GM19035 (cell line): ENCODE results near the gene S100A11.
A peak's percentile ranks its signal among the peaks of the same experiment; 100 is the strongest.

ENCODE experiments used
- ATAC-seq: cut with Tn5 transposase; IDR thresholded peaks from one replicate; pipeline ENCODE4 v1.9.1; 2021; ENCODE audit not compliant: unreplicated experiment

The S100A11 gene

DNA sequence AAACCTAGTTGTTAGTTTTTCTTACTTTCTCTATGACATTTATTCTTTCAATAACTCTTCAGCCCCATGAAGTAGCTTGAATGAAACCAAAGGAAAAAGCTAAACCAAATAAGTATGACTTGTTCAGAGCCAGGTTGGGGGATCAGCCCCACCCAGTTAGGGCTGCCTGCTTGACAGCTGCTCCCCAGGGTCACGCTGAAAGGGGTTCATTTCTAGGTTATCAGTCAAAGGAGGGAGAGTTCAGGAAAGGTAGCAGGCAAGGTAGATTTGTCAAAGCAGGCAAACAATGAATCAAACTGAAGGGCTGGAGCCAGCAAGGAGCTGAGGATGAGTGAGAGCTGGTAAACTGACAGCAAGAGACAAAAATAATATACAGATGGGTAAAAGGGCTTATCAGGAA is 3.1 kb upstream of the S100A11 start:
- ATAC-seq, result no peak

GRCh38 chr1:152039461-152039860 is 2.7 kb upstream of the S100A11 start:
- no peak for ATAC-seq

DNA sequence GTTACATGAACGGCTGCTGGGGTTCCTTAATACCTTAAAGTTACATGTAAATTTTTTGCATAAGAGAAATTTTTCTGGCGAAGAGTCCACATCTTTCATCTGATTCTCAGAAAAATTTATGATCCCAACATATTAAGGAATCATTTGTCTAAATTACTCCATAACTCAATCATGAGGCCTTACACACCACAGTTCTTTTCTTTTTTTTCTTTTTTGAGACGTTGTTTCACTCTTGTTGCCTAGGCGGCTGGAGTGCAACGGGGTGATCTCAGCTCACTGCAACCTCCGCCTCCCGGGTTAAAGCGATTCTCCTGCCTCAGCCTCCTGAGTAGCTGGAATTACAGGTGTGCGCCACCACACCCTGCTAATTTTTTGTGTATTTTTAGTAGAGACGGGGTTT is 2.1 kb upstream of the S100A11 start:
- ATAC-seq, result no peak

GRCh38 chr1:152035539-152036266 is 1.1 kb downstream of the S100A11 start:
- no peak for ATAC-seq

DNA sequence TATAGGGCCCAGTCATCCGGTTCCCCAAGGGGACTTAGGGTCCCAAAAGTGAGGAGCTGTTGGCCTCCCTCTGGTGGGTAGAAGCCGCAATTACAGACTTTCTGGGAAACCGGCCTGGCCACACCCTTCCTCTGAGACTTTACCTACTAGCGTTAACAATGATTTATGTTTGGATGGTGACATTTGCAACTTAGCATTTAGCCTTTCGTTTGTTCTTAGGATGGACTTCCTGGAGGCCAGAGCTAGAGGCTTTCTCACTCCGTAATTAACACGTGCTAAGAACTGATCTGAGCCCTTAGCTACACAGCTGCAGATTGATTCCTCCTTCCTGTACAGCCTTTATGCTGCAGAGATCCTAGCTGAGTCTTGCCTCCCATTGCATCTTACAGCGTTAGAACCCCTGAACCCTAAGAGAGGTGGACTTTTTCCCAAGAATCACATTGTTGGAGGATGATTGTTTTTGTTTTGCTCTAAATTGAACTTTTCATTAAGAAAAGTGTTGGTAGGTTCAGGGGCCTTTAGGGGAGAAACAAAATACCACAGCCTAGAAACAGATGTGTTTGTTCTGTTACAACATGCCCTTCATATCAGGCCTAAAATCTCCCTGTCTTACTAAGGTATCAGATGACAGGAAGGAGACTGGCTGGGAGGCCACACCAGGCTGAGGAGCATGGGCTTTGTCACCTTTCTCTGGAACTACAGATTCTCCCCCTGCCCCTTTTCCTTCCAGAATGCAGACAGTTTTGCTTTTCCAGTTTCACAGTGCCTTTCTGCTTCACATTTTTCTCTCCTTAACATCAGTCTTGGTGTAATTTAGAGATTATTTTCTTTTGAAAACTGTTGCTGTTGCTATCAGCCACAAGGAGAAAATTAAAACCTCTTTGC is 1.9 kb downstream of the S100A11 start:
- peak; percentile 55 for ATAC-seq

DNA sequence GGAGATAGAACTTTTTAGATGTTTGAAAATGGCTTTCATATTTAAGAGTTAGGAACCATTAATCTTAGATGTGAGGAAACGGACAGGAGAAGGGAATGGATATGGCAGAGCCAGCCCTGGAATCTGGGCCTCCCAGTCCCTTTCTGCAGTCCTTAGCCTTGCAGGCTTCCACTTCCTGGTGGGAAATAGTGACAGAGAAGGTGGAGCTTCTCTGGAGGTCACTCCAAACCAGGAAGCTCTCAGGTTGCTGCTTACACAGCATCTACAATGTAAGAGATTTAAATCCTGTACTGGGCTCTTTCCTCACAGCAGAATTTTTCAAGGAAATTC is 2.5 kb downstream of the S100A11 start:
- ATAC-seq, result no peak

DNA sequence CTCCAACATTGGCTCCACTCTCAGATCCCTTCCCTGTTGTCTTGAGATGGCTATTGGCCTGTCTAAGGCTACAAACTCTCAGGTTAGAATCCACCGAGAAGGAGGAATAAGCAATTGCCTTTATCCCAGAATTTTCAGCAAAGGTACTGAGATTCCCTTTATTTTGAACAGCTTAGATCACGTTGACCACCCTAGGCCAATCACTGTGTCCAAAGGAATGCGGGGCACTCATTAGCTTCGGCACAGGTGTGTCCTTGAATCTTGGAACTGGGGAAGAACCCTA is 6.9 kb downstream of the S100A11 start:
- no peak for ATAC-seq

DNA sequence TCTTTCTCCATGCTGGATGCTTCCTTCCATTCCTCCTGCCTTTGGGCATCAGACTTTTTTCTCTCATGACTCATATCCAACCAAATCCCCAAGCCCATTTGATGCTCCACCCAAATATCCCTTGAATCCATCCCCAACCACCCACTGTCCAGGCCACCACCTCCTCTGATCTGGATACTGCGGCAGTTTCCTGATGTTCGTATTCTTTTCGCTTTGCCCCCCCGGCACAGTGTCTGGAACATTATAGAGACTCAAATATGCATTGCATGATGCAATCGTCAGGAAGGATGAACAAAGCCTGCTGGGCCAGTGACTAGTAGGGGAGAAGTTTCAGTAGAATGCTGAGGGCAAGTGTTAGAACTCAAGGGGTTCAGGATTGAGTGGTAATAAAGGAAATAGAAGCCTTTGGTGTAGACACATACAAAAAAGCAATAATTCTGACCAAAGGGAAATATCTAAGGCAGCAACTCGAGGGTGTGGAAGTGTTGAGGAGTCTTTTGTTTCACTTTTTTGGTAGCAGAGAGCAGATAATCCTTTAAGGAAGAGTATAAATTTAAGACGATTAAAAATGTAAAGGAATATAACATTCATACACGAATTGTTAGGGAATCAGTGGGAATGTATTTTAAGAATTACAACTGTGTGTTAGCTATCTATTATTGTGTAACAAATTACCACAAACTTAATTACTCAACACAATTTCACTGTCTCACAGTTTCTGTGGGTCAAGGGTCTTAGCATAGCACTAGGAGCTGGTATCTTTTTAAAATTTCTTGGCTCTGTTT is 7.5 kb downstream of the S100A11 start:
- ATAC-seq, result no peak

GRCh38 chr1:152026895-152027294 is 9.9 kb downstream of the S100A11 start:
- ATAC-seq, result no peak

DNA sequence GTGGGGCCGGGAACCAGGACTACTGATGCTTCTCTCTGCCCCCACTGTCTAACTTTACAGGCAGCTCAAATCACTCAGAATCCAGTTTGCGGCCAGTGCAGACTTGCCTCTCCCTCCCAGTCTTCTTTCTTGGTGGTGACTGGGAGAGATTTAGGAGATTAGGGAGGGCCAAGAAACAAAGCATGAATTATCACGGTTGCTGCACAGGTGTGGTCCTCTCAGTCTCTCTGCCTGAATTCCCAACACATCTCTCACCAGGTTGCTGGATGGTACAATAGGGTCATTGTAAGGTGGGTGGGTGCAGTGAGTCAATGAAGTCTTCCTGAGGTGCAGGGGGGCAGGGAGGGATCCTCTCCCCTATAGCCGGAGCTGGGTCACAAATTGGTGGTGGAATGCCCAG is 12.6 kb downstream of the S100A11 start:
- no peak for ATAC-seq

- no peak for ATAC-seq
Measured at GRCh38 chr1:152023221-152023620, 13.6 kb downstream of the S100A11 start.

GRCh38 chr1:152022474-152022873 is 14.3 kb downstream of the S100A11 start:
- no peak for ATAC-seq

GRCh38 chr1:152021569-152021968 is 15.2 kb downstream of the S100A11 start:
- no peak for ATAC-seq

- ATAC-seq, result no peak
Measured at GRCh38 chr1:152020849-152021248, 16.0 kb downstream of the S100A11 start.

- ATAC-seq, result no peak
Measured at GRCh38 chr1:152018537-152018936, 18.3 kb downstream of the S100A11 start.

DNA sequence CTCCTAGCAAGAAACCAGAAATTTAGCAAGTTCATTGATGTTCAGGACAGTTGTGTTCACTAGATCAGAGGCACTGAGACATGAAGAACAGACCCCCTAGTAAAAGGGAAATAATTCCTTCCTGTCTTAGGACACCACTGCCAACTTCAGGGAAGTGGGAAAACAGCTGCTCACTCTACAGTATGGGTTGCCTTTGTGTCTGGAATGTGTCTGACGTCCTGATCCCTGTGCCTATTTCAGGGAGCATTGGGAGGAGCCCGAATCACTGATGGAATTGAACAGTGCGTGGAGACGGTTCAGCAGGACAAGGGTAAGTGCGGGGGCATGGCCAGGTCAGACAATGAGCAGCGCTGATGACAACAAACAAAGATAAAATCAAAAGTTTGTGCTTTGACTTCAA is 21.0 kb downstream of the S100A11 start:
- ATAC-seq, result no peak

DNA sequence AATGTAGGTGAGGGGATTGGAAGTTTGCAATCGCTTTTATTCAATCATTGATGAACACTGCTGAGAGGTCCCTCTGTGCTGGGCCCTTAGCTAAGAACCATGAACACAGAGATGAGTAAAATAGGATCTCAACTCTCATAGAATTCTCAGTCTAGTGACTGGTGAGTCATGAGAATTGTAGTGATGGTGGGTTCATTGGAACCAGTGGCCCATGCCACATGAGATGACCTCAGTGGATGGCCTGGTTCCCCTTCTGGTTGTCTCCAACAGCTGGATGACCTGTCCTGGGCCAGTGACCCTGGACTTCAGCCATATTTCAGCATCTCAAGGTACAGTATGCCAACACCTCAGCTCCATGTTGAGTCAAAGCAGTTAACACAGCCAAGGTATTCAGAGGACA is 21.9 kb downstream of the S100A11 start:
- no peak for ATAC-seq

DNA sequence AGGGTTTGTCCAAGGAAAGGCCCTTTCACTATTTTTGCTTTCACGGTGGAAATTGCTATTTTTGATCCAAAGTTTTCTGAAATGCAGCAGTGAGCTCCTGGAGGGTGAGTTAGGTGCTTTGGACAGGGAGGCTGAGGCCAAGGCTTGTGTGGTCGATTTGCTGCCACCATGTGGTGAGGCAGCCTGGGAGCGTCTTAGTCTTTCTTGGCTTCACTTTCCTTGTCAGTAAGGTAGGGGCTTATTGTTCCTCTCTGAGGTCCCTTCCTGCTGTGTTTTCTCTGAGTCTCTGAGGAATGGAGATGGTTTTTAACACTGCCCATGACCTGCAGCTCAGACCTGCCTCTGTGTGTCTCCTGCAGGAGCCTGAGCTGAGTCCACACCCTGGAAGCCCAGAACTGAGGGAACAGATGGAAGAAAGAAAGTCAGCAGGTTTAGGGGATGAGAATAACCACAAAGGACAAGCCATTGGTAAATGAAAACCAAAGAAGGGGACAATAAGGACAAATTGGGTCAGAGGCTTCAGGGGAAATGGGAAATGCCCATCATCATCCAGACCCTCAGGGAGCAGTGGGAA is 23.1 kb downstream of the S100A11 start:
- no peak for ATAC-seq

GRCh38 chr1:152009691-152010090 is 27.1 kb downstream of the S100A11 start:
- ATAC-seq, result no peak

- no peak for ATAC-seq
Measured at GRCh38 chr1:152007047-152007446, 29.8 kb downstream of the S100A11 start.

- no peak for ATAC-seq
Measured at GRCh38 chr1:152005360-152005912, 31.4 kb downstream of the S100A11 start.
